Lower leg skin (tissue), 4 donors: ENCODE data around the gene IL3. TPM values are rescaled to one million over a fixed set of nuclear protein-coding genes. Genes with fewer than 3 reads are reported as not detected.

Experiments used
- DNase-seq, 2 donors: peaks; one replicate each; pipeline ENCODE4 v3.0.0-alpha.2; 2019; ENCODE audit warnings: low spot score in 2 of 2
- H3K4me3 ChIP-seq: fragments of 200-600 bp; sonication (generic); 2 replicates; pipeline ENCODE4 v1.5.1; 2017; ENCODE audit warnings: mild to moderate bottlenecking, low read depth; ENCODE audit not compliant: poor library complexity, severe bottlenecking
- CTCF ChIP-seq, 3 donors: fragments of 450-650 bp; IDR thresholded peaks; one replicate each; pipeline ENCODE4 v1.5.1; 2016; ENCODE audit warnings: antibody characterized with exemption in 3 of 3, mild to moderate bottlenecking in 3 of 3, moderate library complexity in 2 of 3
- POLR2A ChIP-seq, 2 donors: fragments of 450-650 bp; IDR thresholded peaks; one replicate each; pipeline ENCODE4 v1.6.1; 2016 to 2017; ENCODE audit warnings: antibody characterized with exemption in 2 of 2, mild to moderate bottlenecking in 1 of 2, moderate library complexity in 1 of 2
- WGBS, 2 donors: methylation state at CpG; one replicate each; pipeline ENCODE4 v1.1.5; 2018; 5-methylcytosine and 5-hydroxymethylcytosine counted together
- intact Hi-C: fragments of 100-400 bp; cut with DNase I; formaldehyde crosslinking; loops from one replicate; pipeline ENCODE4 v1.15.0; 2023; ENCODE audit warnings: low total_unique reads
- total RNA-seq, 4 donors: library from RNA; depleted of rRNA; stranded (reverse); fragments of >200 nt; gene quantifications; one replicate each; pipeline ENCODE4 v1.1.0, GENCODE V29; 2016

The IL3 gene
- total RNA-seq, 4 donors from 2014 or later, result not detected

- WGBS, 2 donors, result 81% methylated on average over 7 of the region's 7 CpGs
- TF ChIP-seq CTCF (IDR thresholded peaks at IDR 0.05) (no peak), POLR2A (IDR thresholded peaks at IDR 0.05) (no peak)
- H3K4me3 ChIP-seq, result no peak overlapping the region
- intact Hi-C loops, result no loop called here
- DNase-seq, result peak in 1 of 2 donors; percentile 37
Observed at GRCh38 chr5:132046880-132047299, 13.6 kb upstream of the IL3 start.

- no peak overlapping the region for H3K4me3 ChIP-seq
- peak in 1 of 2 donors; percentile 9 for DNase-seq
- no peak for TF ChIP-seq CTCF (IDR thresholded peaks at IDR 0.05)
- no peak for TF ChIP-seq POLR2A (IDR thresholded peaks at IDR 0.05)
- intact Hi-C loops, result no loop called here
- 56 to 60% methylated on average over 4 of the region's 4 CpGs for WGBS, 2 donors
Observed at GRCh38 chr5:132049093-132049492, 11.4 kb upstream of the IL3 start.

GRCh38 chr5:132049559-132049958 lies 10.9 kb upstream of the IL3 start:
- DNase-seq, result peak in 1 of 2 donors; percentile 68
- 92 to 94% methylated on average over 12 of the region's 12 CpGs for WGBS, 2 donors
- H3K4me3 ChIP-seq, result no peak overlapping the region
- TF ChIP-seq POLR2A (IDR thresholded peaks at IDR 0.05) (no peak), CTCF (IDR thresholded peaks at IDR 0.05) (no peak)
- intact Hi-C loops, result no loop called here

- peak; percentile 39 to 84 for DNase-seq
Observed at GRCh38 chr5:132050136-132050535, 10.3 kb upstream of the IL3 start.

GRCh38 chr5:132050661-132051552 lies 9.5 kb upstream of the IL3 start:
- TF ChIP-seq POLR2A (IDR thresholded peaks at IDR 0.05), result no peak
- no peak for TF ChIP-seq CTCF (IDR thresholded peaks at IDR 0.05)
- intact Hi-C loops, result no loop called here
- WGBS, 2 donors, result 72 to 76% methylated on average over 9 of the region's 9 CpGs
- no peak overlapping the region for H3K4me3 ChIP-seq
- DNase-seq, result peak; percentile 5 to 68

More at GRCh38 chr5:132050136-132050535, 10.3 kb upstream of the IL3 start:
- no peak for TF ChIP-seq CTCF (IDR thresholded peaks at IDR 0.05)
- 64 to 67% methylated on average over 5 of the region's 5 CpGs for WGBS, 2 donors
- no peak overlapping the region for H3K4me3 ChIP-seq
- intact Hi-C loops, result no loop called here
